ENCODE measurements around the gene FAM124B. TPM values are rescaled to one million over a fixed set of nuclear protein-coding genes. Genes with fewer than 3 reads are reported as not detected.
A peak's percentile ranks its signal among the peaks of the same experiment; 100 is the strongest.

Gene FAM124B
- total and polyA plus RNA-seq, 2 donors (not counting 1 experiment from before 2014, with no cell fraction given), result not detected

- no peak for TF ChIP-seq CTCF (conservative IDR thresholded peaks at IDR 0.05 in 1 of 2, IDR thresholded peaks at IDR 0.05 in 1 of 2; ENCODE audit: low read depth in 1 of 2, low read length in 2 of 2)
- TF ChIP-seq EZH2 (IDR thresholded peaks at IDR 0.05; ENCODE audit: low read length, missing control alignments), result no peak
- no peak overlapping the region for H2AFZ ChIP-seq (ENCODE audit: low read length)
- peaks cover 6% of the 10 kb centered on the region for H3K27me3 ChIP-seq (ENCODE audit: control insufficient read depth, insufficient read depth, low read length)
- no peak overlapping the region for H3K4me2 ChIP-seq (ENCODE audit: extremely low read depth, insufficient read depth, low read length)
- H3K79me2 ChIP-seq (ENCODE audit: control insufficient read depth, insufficient read depth, low read length), result no peaks in the 10 kb centered on the region
- no peak overlapping the region for H3K4me3 ChIP-seq (replicated peaks in 1 of 4; ENCODE audit: control extremely low read depth in 1 of 4, insufficient read depth in 1 of 4, low read depth in 3 of 4, low read length in 4 of 4)
- H3K4me1 ChIP-seq (ENCODE audit: control insufficient read depth, extremely low read depth, insufficient read depth, low read length), result no peaks in the 10 kb centered on the region
- H3K9ac ChIP-seq (ENCODE audit: insufficient read depth, low read length), result no peak overlapping the region
- no peaks in the 10 kb centered on the region for H4K20me1 ChIP-seq (ENCODE audit: control insufficient read depth, extremely low read depth, insufficient read depth, low read length)
- no peak overlapping the region for H3K27ac ChIP-seq (ENCODE audit: insufficient read depth, low read length)
- H3K9me3 ChIP-seq (ENCODE audit: control insufficient read depth, insufficient read depth, low read depth, low read length), result no peaks in the 10 kb centered on the region
- H3K36me3 ChIP-seq (ENCODE audit: control insufficient read depth, insufficient read depth, low read length), result no peaks in the 10 kb centered on the region
- peak in 1 of 2 donors; percentile 63 for DNase-seq (ENCODE audit: low read depth in 2 of 2)
These were observed 34.7 kb upstream of the FAM124B start for GRCh38 chr2:224436634-224437033.

- DNase-seq (ENCODE audit: low read depth in 2 of 2), result no peak
- Histone ChIP-seq H2AFZ (ENCODE audit: low read length) (no peak overlapping the region), H3K27ac (ENCODE audit: insufficient read depth, low read length) (no peak overlapping the region), H4K20me1 (ENCODE audit: control insufficient read depth, extremely low read depth, insufficient read depth, low read length) (no peaks in the 10 kb centered on the region), H3K9ac (ENCODE audit: insufficient read depth, low read length) (no peak overlapping the region), H3K36me3 (ENCODE audit: control insufficient read depth, insufficient read depth, low read length) (no peaks in the 10 kb centered on the region), H3K27me3 (ENCODE audit: control insufficient read depth, insufficient read depth, low read length) (peaks cover 3% of the 10 kb centered on the region), H3K4me1 (ENCODE audit: control insufficient read depth, extremely low read depth, insufficient read depth, low read length) (no peaks in the 10 kb centered on the region), H3K4me2 (ENCODE audit: extremely low read depth, insufficient read depth, low read length) (no peak overlapping the region), H3K9me3 (ENCODE audit: control insufficient read depth, insufficient read depth, low read depth, low read length) (no peaks in the 10 kb centered on the region), H3K4me3 (replicated peaks in 1 of 4; ENCODE audit: control extremely low read depth in 1 of 4, insufficient read depth in 1 of 4, low read depth in 3 of 4, low read length in 4 of 4) (no peak overlapping the region), H3K79me2 (ENCODE audit: control insufficient read depth, insufficient read depth, low read length) (no peaks in the 10 kb centered on the region)
- no peak for TF ChIP-seq CTCF (conservative IDR thresholded peaks at IDR 0.05 in 1 of 2, IDR thresholded peaks at IDR 0.05 in 1 of 2; ENCODE audit: low read depth in 1 of 2, low read length in 2 of 2)
These were observed 32.7 kb upstream of the FAM124B start for GRCh38 chr2:224434618-224435017.

GRCh38 chr2:224433442-224433841 lies 31.5 kb upstream of the FAM124B start:
- TF ChIP-seq EZH2 (IDR thresholded peaks at IDR 0.05; ENCODE audit: low read length, missing control alignments), result no peak
- no peak for TF ChIP-seq CTCF (conservative IDR thresholded peaks at IDR 0.05 in 1 of 2, IDR thresholded peaks at IDR 0.05 in 1 of 2; ENCODE audit: low read depth in 1 of 2, low read length in 2 of 2)
- Histone ChIP-seq H3K79me2 (ENCODE audit: control insufficient read depth, insufficient read depth, low read length) (no peaks in the 10 kb centered on the region), H3K27me3 (ENCODE audit: control insufficient read depth, insufficient read depth, low read length) (peaks cover 3% of the 10 kb centered on the region), H3K27ac (ENCODE audit: insufficient read depth, low read length) (no peak overlapping the region), H3K36me3 (ENCODE audit: control insufficient read depth, insufficient read depth, low read length) (no peaks in the 10 kb centered on the region), H3K9me3 (ENCODE audit: control insufficient read depth, insufficient read depth, low read depth, low read length) (no peaks in the 10 kb centered on the region), H3K4me2 (ENCODE audit: extremely low read depth, insufficient read depth, low read length) (no peak overlapping the region), H3K4me3 (replicated peaks in 1 of 4; ENCODE audit: control extremely low read depth in 1 of 4, insufficient read depth in 1 of 4, low read depth in 3 of 4, low read length in 4 of 4) (no peak overlapping the region), H3K4me1 (ENCODE audit: control insufficient read depth, extremely low read depth, insufficient read depth, low read length) (no peaks in the 10 kb centered on the region), H2AFZ (ENCODE audit: low read length) (no peak overlapping the region), H3K9ac (ENCODE audit: insufficient read depth, low read length) (no peak overlapping the region), H4K20me1 (ENCODE audit: control insufficient read depth, extremely low read depth, insufficient read depth, low read length) (no peaks in the 10 kb centered on the region)
- no peak for DNase-seq (ENCODE audit: low read depth in 2 of 2)

All from fibroblast of lung (primary cell).